GM06990 (cell line): ENCODE data around the gene ADTRP.

Experiments
- DNase-seq: peaks from one replicate; pipeline ENCODE4 v3.0.0-alpha.2; 2011; ENCODE audit not compliant: insufficient read length; ENCODE audit errors: extremely low read depth
- H3K27me3 ChIP-seq: replicated peaks from 2 replicates; pipeline ENCODE4 v1.6.0; 2011; ENCODE audit warnings: low read length; ENCODE audit not compliant: control insufficient read depth, insufficient read depth
- H3K36me3 ChIP-seq: 2 replicates; pipeline ENCODE4 v1.5.1; 2011; ENCODE audit warnings: low read length; ENCODE audit not compliant: control insufficient read depth, insufficient read depth
- H3K4me3 ChIP-seq: replicated peaks from 2 replicates; pipeline ENCODE4 v1.5.1; 2011; ENCODE audit warnings: low read depth, mild to moderate bottlenecking, control low read depth, low read length
- CTCF ChIP-seq: IDR thresholded peaks from 2 replicates; pipeline ENCODE4 v1.5.1; 2011; ENCODE audit warnings: low read length, control low read depth, mild to moderate bottlenecking, inconsistent platforms; ENCODE audit not compliant: insufficient read depth, poor library complexity, severe bottlenecking

ADTRP gene

GRCh38 chr6:11785415-11785773 is 6.8 kb upstream of the ADTRP start:
- H3K27me3 ChIP-seq: no peaks in the 10 kb centered on the region
- TF ChIP-seq CTCF: no peak
- H3K36me3 ChIP-seq: no peaks in the 10 kb centered on the region
- DNase-seq: peak; percentile 56
- peak overlapping the region; percentile 48 for H3K4me3 ChIP-seq

GRCh38 chr6:11784341-11784740 is 5.7 kb upstream of the ADTRP start:
- no peak for DNase-seq
- no peak for TF ChIP-seq CTCF
- no peaks in the 10 kb centered on the region for H3K36me3 ChIP-seq
- no peak overlapping the region for H3K4me3 ChIP-seq
- H3K27me3 ChIP-seq: no peaks in the 10 kb centered on the region

- no peak for TF ChIP-seq CTCF
- no peak for DNase-seq
- Histone ChIP-seq H3K27me3 (no peaks in the 10 kb centered on the region), H3K36me3 (no peaks in the 10 kb centered on the region), H3K4me3 (no peak overlapping the region)
Measured at GRCh38 chr6:11783524-11784064, 5.0 kb upstream of the ADTRP start.

- no peak overlapping the region for H3K4me3 ChIP-seq
- TF ChIP-seq CTCF: no peak
- DNase-seq: no peak
- no peaks in the 10 kb centered on the region for H3K27me3 ChIP-seq
- H3K36me3 ChIP-seq: no peaks in the 10 kb centered on the region
Measured at GRCh38 chr6:11782524-11782923, 3.9 kb upstream of the ADTRP start.

GRCh38 chr6:11780097-11780428 is 1.5 kb upstream of the ADTRP start:
- Histone ChIP-seq H3K36me3 (no peaks in the 10 kb centered on the region), H3K27me3 (no peaks in the 10 kb centered on the region), H3K4me3 (no peak overlapping the region)
- no peak for TF ChIP-seq CTCF
- no peak for DNase-seq
